ENCODE results near the gene NDUFS6.

NDUFS6 gene

DNA sequence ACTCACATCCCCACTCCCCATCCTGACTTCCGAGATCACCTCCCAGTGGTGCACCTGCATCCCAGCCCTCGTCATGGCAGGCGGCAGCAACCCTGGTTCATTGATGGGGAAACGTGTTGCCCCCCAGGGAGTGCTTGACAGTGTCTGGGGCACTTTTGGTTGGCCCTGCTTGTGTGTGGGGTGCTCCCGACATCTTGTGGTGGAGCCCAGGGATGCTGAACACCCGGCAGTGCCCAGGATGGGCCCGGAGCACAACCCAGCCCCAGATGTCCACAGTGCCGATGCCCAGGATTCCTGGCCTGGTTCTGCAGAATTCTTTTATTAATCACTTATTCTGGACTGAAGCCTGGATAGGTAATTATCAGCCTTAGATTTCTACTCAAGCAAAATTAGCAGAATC lies 5.3 kb upstream of the NDUFS6 start:
- no peak overlapping the region for H3K27ac ChIP-seq
- TF ChIP-seq, protein P1, sequence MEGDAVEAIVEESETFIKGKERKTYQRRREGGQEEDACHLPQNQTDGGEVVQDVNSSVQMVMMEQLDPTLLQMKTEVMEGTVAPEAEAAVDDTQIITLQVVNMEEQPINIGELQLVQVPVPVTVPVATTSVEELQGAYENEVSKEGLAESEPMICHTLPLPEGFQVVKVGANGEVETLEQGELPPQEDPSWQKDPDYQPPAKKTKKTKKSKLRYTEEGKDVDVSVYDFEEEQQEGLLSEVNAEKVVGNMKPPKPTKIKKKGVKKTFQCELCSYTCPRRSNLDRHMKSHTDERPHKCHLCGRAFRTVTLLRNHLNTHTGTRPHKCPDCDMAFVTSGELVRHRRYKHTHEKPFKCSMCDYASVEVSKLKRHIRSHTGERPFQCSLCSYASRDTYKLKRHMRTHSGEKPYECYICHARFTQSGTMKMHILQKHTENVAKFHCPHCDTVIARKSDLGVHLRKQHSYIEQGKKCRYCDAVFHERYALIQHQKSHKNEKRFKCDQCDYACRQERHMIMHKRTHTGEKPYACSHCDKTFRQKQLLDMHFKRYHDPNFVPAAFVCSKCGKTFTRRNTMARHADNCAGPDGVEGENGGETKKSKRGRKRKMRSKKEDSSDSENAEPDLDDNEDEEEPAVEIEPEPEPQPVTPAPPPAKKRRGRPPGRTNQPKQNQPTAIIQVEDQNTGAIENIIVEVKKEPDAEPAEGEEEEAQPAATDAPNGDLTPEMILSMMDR (conservative IDR thresholded peaks at IDR 0.05): no peak
- no peak for TF ChIP-seq ZFX (IDR thresholded peaks at IDR 0.05)

DNA sequence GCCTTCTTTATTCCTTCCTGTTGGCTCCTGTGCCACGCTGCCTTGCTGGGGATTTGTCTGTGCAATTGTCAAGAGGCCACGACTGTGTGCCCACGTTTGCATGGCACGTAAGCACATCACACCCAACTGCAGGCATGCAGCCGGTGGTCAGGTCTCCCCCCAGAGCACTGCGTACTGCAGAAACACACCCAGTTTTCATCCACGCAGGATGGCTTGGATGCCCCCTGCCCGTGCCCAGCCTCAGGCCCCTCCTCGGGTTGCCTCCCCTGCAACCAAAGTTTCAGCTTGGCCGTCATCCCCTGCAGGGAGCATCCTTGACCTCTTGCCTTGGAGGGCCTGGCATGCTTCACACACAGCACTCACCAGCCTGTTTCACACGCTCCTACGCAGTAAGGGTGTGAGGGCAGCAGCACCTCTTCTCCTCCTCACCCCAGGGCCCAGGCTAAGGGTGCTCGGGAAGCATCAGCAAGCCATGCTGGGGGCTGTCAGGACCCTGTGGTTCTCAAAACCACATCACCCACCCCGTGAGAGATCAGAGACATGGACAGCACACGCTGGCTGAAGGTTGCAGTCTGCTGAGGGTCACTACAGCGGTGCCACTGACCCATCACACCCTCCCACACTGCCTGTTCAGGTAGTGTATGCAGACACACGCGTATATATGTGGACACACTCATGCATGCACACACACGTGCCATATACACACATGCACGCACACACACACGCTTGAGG lies 4.7 kb upstream of the NDUFS6 start:
- no peak overlapping the region for H3K27ac ChIP-seq
- TF ChIP-seq ZFX (IDR thresholded peaks at IDR 0.05): no peak
- TF ChIP-seq, protein P1 (conservative IDR thresholded peaks at IDR 0.05): no peak

DNA sequence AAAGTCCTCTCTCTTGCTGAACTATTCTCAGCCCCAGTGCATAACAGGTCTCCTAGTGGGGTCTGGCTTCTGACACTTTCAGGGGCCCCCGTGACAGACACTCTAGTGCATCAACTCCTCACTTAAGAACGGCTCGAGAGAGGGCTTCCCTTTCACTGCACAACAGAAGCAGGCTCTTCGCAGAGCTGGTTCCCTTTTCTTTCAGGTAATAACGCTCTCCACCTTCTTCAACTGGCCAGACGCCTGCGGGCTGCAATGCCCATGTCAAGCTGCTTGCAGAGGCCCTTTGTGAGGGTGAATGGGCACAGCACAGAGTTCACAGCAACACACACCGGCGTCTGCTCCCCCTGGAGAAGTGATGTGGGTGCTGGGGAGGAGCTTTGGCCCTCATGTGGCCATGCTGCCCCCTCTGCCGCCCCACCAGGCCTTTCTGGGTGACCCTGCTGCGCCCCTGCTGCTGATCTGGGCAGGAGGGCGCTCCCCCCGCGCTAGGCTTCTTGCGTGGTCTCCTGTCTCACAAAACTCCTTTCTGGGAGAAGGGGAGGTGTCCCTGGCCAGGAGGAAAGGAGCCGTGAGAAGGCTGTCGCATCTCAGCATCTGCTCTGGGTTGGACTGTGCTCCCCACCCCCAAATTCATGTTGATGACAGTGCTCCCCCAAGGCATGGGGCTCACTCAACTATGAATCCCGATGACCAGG lies 4.0 kb upstream of the NDUFS6 start:
- H3K27ac ChIP-seq: no peak overlapping the region
- TF ChIP-seq, protein P1 (conservative IDR thresholded peaks at IDR 0.05): no peak
- TF ChIP-seq ZFX (IDR thresholded peaks at IDR 0.05): no peak

DNA sequence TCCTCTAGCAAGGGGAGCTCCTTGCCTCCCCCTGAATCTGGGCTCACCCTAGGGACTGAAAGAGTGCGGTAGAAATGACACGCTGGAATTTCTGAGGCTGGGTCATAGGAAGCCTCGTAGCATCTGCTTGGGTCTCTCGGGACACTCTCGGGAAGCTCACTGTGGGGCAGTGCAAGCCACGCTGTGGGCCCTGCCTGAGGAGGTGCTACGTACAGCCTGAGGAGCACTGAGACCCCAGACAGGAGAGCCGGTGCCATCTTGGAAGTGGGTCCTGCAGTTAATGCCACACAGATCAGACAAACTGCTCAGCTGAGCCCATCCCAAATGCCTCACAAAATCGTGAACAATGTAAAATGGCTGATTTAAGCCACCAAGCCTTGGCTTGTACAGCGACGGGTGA lies 3.4 kb upstream of the NDUFS6 start:
- H3K27ac ChIP-seq: no peak overlapping the region
- TF ChIP-seq ZFX (IDR thresholded peaks at IDR 0.05): no peak
- TF ChIP-seq, protein P1 (conservative IDR thresholded peaks at IDR 0.05): no peak

DNA sequence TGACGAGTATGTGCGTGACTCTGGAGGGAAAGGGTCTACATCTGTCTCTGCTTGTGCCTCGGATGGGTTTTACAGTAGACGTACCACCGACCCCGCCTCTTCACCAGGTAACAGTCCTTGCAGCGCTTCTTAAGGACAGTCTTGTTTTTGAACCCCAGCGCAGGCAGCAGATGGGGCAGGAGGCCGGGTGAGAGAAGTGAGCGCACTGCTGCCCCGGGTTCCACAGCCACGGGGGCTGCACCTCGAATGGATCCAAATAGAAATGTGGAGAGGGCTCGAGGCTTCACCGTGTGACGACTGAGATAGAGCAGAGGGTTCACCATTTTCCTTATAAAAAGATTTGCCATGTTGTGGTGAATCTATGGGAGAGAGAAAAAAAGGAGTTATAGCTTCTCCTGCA lies 2.6 kb upstream of the NDUFS6 start:
- H3K27ac ChIP-seq: peak overlapping the region; percentile 98

DNA sequence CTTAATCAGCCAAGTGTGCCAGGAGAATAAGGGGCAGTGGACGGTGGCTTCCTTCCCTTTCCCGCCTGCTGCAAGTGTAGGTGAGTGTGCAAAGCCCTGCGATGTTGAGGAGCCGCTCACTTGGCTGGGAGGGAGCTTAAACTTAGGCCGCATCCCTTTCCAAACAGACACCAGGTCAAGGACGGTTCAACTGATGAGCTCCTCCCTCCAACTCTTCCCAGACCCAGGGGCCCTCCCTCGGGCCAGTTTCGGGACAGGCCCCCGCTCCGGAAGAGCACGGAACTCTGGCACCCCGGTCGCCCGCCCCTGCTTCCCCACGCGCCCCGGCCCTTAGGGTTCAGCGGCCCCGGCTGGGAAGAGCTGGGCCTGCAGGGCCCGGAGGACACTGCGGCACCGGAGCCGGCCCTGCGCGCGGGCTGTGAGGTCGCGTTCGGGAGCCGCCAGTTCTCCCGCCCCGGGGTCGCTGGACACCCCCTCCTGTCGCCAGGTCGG lies 2.1 kb upstream of the NDUFS6 start:
- peak overlapping the region; percentile 98 for H3K27ac ChIP-seq
- TF ChIP-seq, protein P1 (conservative IDR thresholded peaks at IDR 0.05): no peak
- TF ChIP-seq ZFX (IDR thresholded peaks at IDR 0.05): peak; percentile 94

DNA sequence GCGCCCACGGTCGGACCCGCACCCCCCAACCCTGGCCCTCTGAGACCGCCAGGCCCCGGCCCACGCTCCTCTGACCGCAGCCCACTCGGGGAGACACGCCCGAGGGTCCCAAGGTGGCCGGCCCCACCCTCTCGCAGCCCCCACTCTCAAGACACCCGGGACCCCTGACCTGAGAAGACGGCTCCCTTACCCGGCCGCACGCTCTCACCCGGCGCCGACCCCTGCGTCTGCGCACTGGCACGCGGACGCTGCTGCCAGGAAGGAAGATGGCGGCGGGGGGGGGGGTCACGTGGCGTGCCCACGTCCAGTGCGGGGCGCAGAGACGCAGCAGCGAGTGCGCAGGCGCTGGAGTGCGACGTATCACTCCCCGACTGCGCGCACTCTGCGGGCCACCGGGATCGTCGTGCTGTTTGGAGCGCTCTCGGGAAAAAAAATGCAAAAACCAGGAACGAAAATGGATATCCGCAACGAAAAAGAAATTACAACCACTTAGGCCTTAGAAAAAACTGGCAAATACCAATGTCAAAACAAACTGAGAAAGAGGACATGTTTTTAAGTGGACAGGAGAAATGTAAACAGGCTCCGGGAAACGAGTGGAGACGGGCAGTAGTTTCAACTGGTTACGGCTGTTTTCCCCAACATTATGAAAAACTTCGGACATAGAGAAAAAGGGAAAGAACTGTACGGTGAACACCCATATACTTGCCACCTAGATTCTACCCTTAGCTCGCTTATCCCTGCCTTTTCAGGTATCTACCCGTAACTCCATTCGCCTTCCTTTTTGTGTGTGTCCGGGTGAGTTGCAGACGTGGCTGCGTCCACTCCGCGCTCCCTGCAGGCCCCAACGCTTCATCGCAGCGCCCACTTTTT lies 1.4 kb upstream of the NDUFS6 start, which contains the start of gene MRPL36:
Gene MRPL36 (minus strand): TSS at position 236 of the 870 bp plus-strand sequence. CDS start 902 bp downstream, outside the sequence.
- TF ChIP-seq, protein P1 (conservative IDR thresholded peaks at IDR 0.05): no peak
- TF ChIP-seq ZFX (IDR thresholded peaks at IDR 0.05): peak; percentile 69
- H3K27ac ChIP-seq: peak within 1 kb of the TSS; percentile 98
